ENCODE measurements around the gene TMEM89.
A peak's percentile ranks its signal among the peaks of the same experiment; 100 is the strongest.

TMEM89 gene

GRCh38 chr3:48612309-48612708 lies 9.3 kb downstream of the TMEM89 start:
- DNase-seq (ENCODE audit: low read depth in 2 of 2), result no peak

- peak; percentile 86 to 87 for DNase-seq (ENCODE audit: low read depth in 2 of 2)
Observed at GRCh38 chr3:48609088-48610005, 12.2 kb downstream of the TMEM89 start, which contains the start of gene UQCRC1. Gene UQCRC1 (minus strand): TSS chr3:48609646. CDS start chr3:48609620, 26 bp downstream.

- DNase-seq (ENCODE audit: low read depth in 2 of 2), result no peak
Observed at GRCh38 chr3:48607519-48607918, 14.1 kb downstream of the TMEM89 start.

GRCh38 chr3:48601622-48601994 lies 20.0 kb downstream of the TMEM89 start:
- no peak for DNase-seq (ENCODE audit: low read depth in 2 of 2)

- DNase-seq (ENCODE audit: low read depth in 2 of 2), result no peak
Observed at GRCh38 chr3:48600711-48601621, 20.6 kb downstream of the TMEM89 start.

- DNase-seq (ENCODE audit: low read depth in 2 of 2), result no peak
Observed at GRCh38 chr3:48599509-48600285, 21.9 kb downstream of the TMEM89 start.

GRCh38 chr3:48599077-48599501 lies 22.5 kb downstream of the TMEM89 start:
- DNase-seq (ENCODE audit: low read depth in 2 of 2), result no peak

GRCh38 chr3:48598323-48599076 lies 23.1 kb downstream of the TMEM89 start:
- DNase-seq (ENCODE audit: low read depth in 2 of 2), result no peak

- DNase-seq (ENCODE audit: low read depth in 2 of 2), result no peak
Observed at GRCh38 chr3:48597408-48597800, 24.2 kb downstream of the TMEM89 start.

- DNase-seq (ENCODE audit: low read depth in 2 of 2), result no peak
Observed at GRCh38 chr3:48596676-48597407, 24.7 kb downstream of the TMEM89 start.

- no peak for DNase-seq (ENCODE audit: low read depth in 2 of 2)
Observed at GRCh38 chr3:48596157-48596556, 25.4 kb downstream of the TMEM89 start.

GRCh38 chr3:48595526-48596121 lies 25.9 kb downstream of the TMEM89 start:
- DNase-seq (ENCODE audit: low read depth in 2 of 2), result no peak

- DNase-seq (ENCODE audit: low read depth in 2 of 2), result no peak
Observed at GRCh38 chr3:48595075-48595525, 26.5 kb downstream of the TMEM89 start, which contains the start of gene COL7A1. Gene COL7A1 (minus strand): TSS chr3:48595329. CDS start chr3:48595159, 170 bp downstream.

- no peak for DNase-seq (ENCODE audit: low read depth in 2 of 2)
Observed at GRCh38 chr3:48594417-48595049, 27.0 kb downstream of the TMEM89 start.

GRCh38 chr3:48593337-48593736 lies 28.2 kb downstream of the TMEM89 start:
- no peak for DNase-seq (ENCODE audit: low read depth in 2 of 2)

GRCh38 chr3:48592519-48593087 lies 29.0 kb downstream of the TMEM89 start:
- no peak for DNase-seq (ENCODE audit: low read depth in 2 of 2)

- DNase-seq (ENCODE audit: low read depth in 2 of 2), result no peak
Observed at GRCh38 chr3:48591886-48592518, 29.6 kb downstream of the TMEM89 start.

- DNase-seq (ENCODE audit: low read depth in 2 of 2), result no peak
Observed at GRCh38 chr3:48591436-48591835, 30.1 kb downstream of the TMEM89 start.

All from stimulated activated CD4-positive, alpha-beta T cell treated with anti-CD3 and anti-CD28 coated beads, Interleukin-1b, Interleukin-23, amount 100 ng/mL, for 4 hours (primary cell).